Liver (tissue), 9 donors: ENCODE measurements around the gene UBE2V1. TPM values are rescaled to one million over a fixed set of nuclear protein-coding genes. Genes with fewer than 3 reads are reported as not detected.
A peak's percentile ranks its signal among the peaks of the same experiment; 100 is the strongest.

Experiments
- DNase-seq: peaks from one replicate; pipeline ENCODE4 v3.0.0-alpha.2; 2017; ENCODE audit warnings: low spot score
- H3K27ac ChIP-seq, 2 donors: one replicate each; pipeline ENCODE4 v1.7.0; 2013; ENCODE audit warnings: inconsistent platforms in 2 of 2, low read length in 2 of 2, control low read depth in 1 of 2, low read depth in 1 of 2, mild to moderate bottlenecking in 1 of 2
- H3K27me3 ChIP-seq, 4 donors: one replicate each; pipeline versions ENCODE4 v1.6.1 to v1.7.0; 2013; ENCODE audit warnings: low read length in 3 of 4, inconsistent platforms in 1 of 4, mild to moderate bottlenecking in 1 of 4, moderate library complexity in 1 of 4; ENCODE audit not compliant: control insufficient read depth in 4 of 4, insufficient read depth in 4 of 4
- H3K36me3 ChIP-seq, 4 donors: one replicate each; pipeline versions ENCODE4 v1.6.1 to v1.7.0; 2013; ENCODE audit warnings: low read length in 3 of 4, mild to moderate bottlenecking in 3 of 4, low read depth in 1 of 4, moderate library complexity in 1 of 4; ENCODE audit not compliant: control insufficient read depth in 4 of 4, insufficient read depth in 3 of 4
- H3K4me1 ChIP-seq, 4 donors: one replicate each; pipeline versions ENCODE4 v1.6.1 to v1.7.0; 2013; ENCODE audit warnings: low read length in 3 of 4, mild to moderate bottlenecking in 3 of 4, moderate library complexity in 1 of 4; ENCODE audit not compliant: control insufficient read depth in 4 of 4, insufficient read depth in 4 of 4
- H3K4me3 ChIP-seq, 3 donors: one replicate each; pipeline versions ENCODE4 v1.6.1 to v1.7.0; 2013; ENCODE audit warnings: low read length in 3 of 3, control low read depth in 1 of 3, low read depth in 1 of 3, mild to moderate bottlenecking in 1 of 3
- H3K9ac ChIP-seq, 2 donors: one replicate each; pipeline ENCODE4 v1.7.0; 2013; ENCODE audit warnings: low read length in 2 of 2, mild to moderate bottlenecking in 2 of 2, moderate library complexity in 2 of 2, control low read depth in 1 of 2, low read depth in 1 of 2
- H3K9me3 ChIP-seq, 4 donors: one replicate each; pipeline versions ENCODE4 v1.6.1 to v1.7.0; 2013; ENCODE audit warnings: low read length in 3 of 4; ENCODE audit not compliant: control insufficient read depth in 4 of 4
- FOXA1 ChIP-seq: IDR thresholded peaks from 2 replicates; pipeline ENCODE4 v1.6.1; 2016; ENCODE audit warnings: antibody characterized with exemption
- FOXA2 ChIP-seq: IDR thresholded peaks from 2 replicates; pipeline ENCODE4 v1.6.1; 2016; ENCODE audit warnings: antibody characterized with exemption
- GABPA ChIP-seq, 2 donors: IDR thresholded peaks in 1 of 2; conservative IDR thresholded peaks in 1 of 2; 2 replicates each; pipeline ENCODE4 v1.6.1; 2016; ENCODE audit warnings: antibody characterized with exemption in 2 of 2, mild to moderate bottlenecking in 1 of 2, moderate library complexity in 1 of 2
- HNF4A ChIP-seq, 2 donors: conservative IDR thresholded peaks; 2 replicates each; pipeline ENCODE4 v1.6.1; 2016; ENCODE audit warnings: antibody characterized with exemption in 2 of 2, mild to moderate bottlenecking in 2 of 2
- HNF4G ChIP-seq: IDR thresholded peaks from 2 replicates; pipeline ENCODE4 v1.6.1; 2016; ENCODE audit warnings: antibody characterized with exemption
- JUND ChIP-seq, 2 donors: IDR thresholded peaks; 2 replicates each; pipeline ENCODE4 v1.6.1; 2016; ENCODE audit warnings: antibody characterized with exemption in 2 of 2
- NR2F2 ChIP-seq: IDR thresholded peaks from 2 replicates; pipeline ENCODE4 v1.6.1; 2016; ENCODE audit warnings: antibody characterized with exemption
- RAD21 ChIP-seq, 2 donors: IDR thresholded peaks; 2 replicates each; pipeline ENCODE4 v1.6.1; 2016; ENCODE audit warnings: antibody characterized with exemption in 2 of 2, mild to moderate bottlenecking in 2 of 2
- RXRA ChIP-seq, 2 donors: IDR thresholded peaks; 2 replicates each; pipeline ENCODE4 v1.6.1; 2017 to 2018; ENCODE audit warnings: antibody characterized with exemption in 2 of 2, mild to moderate bottlenecking in 1 of 2
- SP1 ChIP-seq: IDR thresholded peaks from 2 replicates; pipeline ENCODE4 v1.6.1; 2018; ENCODE audit warnings: antibody characterized with exemption, mild to moderate bottlenecking
- TAF1 ChIP-seq: conservative IDR thresholded peaks from 2 replicates; pipeline ENCODE4 v1.6.1; 2016; ENCODE audit warnings: antibody characterized with exemption, mild to moderate bottlenecking
- WGBS: extraction: QIAGEN DNeasy Blood & Tissue Kit; methylation state at CpG from one replicate; pipeline ENCODE4 v1.1.7; 2013; 5-methylcytosine and 5-hydroxymethylcytosine counted together
- polyA plus RNA-seq, 2 donors: library from polyadenylated mRNA; stranded (reverse) in 1 of 2; unstranded in 1 of 2; fragments of 200-250 nt in 1 of 2; fragments of >200 nt in 1 of 2; fragmentation: Nextera tagmentation in 1 of 2; extraction: Ambion mirVana in 1 of 2; gene quantifications; one replicate each; pipeline versions ENCODE4 v1.2.1 to v1.2.3, GENCODE V29; 2013 to 2015
- total RNA-seq, 2 donors: library from RNA; depleted of rRNA; stranded (reverse); fragments of >200 nt; gene quantifications; one replicate each; pipeline ENCODE4 v1.2.3, GENCODE V29; 2014
- TF ChIP-seq, protein P1 (sequence below): IDR thresholded peaks from 2 replicates; pipeline ENCODE4 v1.6.1; 2016; ENCODE audit warnings: antibody characterized with exemption
- TF ChIP-seq, protein P2 (sequence below): IDR thresholded peaks from 2 replicates; pipeline ENCODE4 v1.6.1; 2016; ENCODE audit warnings: antibody characterized with exemption
- TF ChIP-seq, protein P3 (sequence below): IDR thresholded peaks from 2 replicates; pipeline ENCODE4 v1.6.1; 2016; ENCODE audit warnings: antibody characterized with exemption, mild to moderate bottlenecking
- donor health status: healthy.
- donor health status: healthy.
- donor health status: healthy.
- donor health status: healthy.
- donor health status: healthy.

Gene UBE2V1
- total and polyA plus RNA-seq, 4 donors, result 27.9 to 53.0 (median 34.2) TPM

DNA sequence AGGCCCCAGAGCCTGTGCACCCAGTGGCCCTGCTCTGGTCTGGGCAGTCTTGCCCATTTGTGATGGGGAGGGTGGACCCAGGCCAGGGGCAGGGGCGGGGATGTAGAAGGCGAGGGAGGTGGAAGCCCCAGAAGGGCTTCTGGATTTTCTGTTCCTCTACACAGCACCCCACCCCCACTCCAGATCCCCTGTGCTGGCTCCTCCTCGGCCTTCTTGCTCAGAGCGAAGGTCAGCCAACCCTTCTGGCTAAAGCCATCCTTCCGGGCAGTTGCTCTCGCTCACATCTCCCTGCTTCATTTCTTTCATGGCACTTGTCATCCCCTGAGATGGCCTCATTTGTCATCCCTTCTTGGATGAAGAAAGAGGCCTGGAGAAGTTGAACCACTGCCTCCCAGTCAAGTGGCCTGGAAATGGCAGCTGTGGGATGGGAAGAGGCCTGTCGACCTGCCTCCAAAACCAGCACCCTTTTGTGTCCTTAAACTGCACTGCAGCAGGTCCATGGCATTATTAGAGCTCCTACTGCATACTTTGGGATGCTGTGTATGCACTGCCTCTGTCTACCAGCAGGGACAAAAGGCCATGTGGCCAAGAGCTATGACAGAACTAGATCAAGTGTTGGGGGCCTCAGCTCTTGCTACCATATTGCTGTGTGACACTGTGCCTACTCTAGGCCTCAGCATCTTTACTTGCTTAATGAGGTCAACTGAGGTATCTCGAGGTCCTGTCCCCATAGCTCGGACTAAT lies 20.7 kb upstream of the UBE2V1 start:
- H3K27me3 ChIP-seq, result no peaks in the 10 kb centered on the region
- TF ChIP-seq, protein P1, sequence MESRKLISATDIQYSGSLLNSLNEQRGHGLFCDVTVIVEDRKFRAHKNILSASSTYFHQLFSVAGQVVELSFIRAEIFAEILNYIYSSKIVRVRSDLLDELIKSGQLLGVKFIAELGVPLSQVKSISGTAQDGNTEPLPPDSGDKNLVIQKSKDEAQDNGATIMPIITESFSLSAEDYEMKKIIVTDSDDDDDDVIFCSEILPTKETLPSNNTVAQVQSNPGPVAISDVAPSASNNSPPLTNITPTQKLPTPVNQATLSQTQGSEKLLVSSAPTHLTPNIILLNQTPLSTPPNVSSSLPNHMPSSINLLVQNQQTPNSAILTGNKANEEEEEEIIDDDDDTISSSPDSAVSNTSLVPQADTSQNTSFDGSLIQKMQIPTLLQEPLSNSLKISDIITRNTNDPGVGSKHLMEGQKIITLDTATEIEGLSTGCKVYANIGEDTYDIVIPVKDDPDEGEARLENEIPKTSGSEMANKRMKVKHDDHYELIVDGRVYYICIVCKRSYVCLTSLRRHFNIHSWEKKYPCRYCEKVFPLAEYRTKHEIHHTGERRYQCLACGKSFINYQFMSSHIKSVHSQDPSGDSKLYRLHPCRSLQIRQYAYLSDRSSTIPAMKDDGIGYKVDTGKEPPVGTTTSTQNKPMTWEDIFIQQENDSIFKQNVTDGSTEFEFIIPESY, result no peak
- no peak for TF ChIP-seq FOXA2
- TF ChIP-seq RAD21 (IDR thresholded peaks at IDR 0.05), result peak in 1 of 2 donors; percentile 10
- no peak for TF ChIP-seq SP1
- TF ChIP-seq FOXA1, result no peak
- TF ChIP-seq RXRA (IDR thresholded peaks at IDR 0.05), result no peak
- no peak for TF ChIP-seq HNF4G
- TF ChIP-seq NR2F2, result peak; percentile 38
- no peaks in the 10 kb centered on the region for H3K9me3 ChIP-seq
- WGBS, result 80% methylated on average over 9 of the region's 9 CpGs
- DNase-seq, result no peak
- H3K4me1 ChIP-seq, result peaks cover 9 to 16% (median 14%) of the 10 kb centered on the region in 4 donors
- H3K27ac ChIP-seq, result no peak overlapping the region
- peaks cover 6 to 14% (median 8%) of the 10 kb centered on the region in 4 donors for H3K36me3 ChIP-seq
- H3K4me3 ChIP-seq, result no peak overlapping the region
- no peak overlapping the region for H3K9ac ChIP-seq

DNA sequence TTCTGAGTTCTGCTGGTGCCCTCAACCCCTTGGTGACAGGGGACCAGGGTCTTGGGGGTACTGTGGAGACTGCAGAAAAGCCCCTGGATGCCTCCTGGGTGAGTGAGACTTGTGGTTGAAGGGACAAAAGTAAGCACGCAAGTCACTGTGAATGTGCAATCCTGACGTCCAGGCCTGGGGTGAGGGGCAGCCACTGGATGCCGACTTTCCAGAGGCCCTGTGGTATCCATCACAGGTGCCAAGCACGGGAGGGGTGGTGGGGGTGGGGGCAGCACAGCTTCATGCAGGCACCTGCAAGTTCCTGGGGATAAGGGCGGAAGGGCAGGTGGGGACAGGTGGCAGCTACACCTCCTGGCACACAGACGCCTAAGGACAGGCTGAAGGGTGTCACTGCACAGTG lies 20.1 kb upstream of the UBE2V1 start:
- H3K4me1 ChIP-seq, result peaks cover 5 to 10% (median 7%) of the 10 kb centered on the region in 4 donors
- TF ChIP-seq, protein P2, sequence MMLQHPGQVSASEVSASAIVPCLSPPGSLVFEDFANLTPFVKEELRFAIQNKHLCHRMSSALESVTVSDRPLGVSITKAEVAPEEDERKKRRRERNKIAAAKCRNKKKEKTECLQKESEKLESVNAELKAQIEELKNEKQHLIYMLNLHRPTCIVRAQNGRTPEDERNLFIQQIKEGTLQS, result no peak
- TF ChIP-seq FOXA1 (no peak), JUND (IDR thresholded peaks at IDR 0.05) (no peak), HNF4A (conservative IDR thresholded peaks at IDR 0.05) (no peak), GABPA (IDR thresholded peaks at IDR 0.05 in 1 of 2, conservative IDR thresholded peaks at IDR 0.05 in 1 of 2) (no peak), TAF1 (no peak), NR2F2 (no peak), HNF4G (no peak), FOXA2 (no peak)
- TF ChIP-seq, protein P3, sequence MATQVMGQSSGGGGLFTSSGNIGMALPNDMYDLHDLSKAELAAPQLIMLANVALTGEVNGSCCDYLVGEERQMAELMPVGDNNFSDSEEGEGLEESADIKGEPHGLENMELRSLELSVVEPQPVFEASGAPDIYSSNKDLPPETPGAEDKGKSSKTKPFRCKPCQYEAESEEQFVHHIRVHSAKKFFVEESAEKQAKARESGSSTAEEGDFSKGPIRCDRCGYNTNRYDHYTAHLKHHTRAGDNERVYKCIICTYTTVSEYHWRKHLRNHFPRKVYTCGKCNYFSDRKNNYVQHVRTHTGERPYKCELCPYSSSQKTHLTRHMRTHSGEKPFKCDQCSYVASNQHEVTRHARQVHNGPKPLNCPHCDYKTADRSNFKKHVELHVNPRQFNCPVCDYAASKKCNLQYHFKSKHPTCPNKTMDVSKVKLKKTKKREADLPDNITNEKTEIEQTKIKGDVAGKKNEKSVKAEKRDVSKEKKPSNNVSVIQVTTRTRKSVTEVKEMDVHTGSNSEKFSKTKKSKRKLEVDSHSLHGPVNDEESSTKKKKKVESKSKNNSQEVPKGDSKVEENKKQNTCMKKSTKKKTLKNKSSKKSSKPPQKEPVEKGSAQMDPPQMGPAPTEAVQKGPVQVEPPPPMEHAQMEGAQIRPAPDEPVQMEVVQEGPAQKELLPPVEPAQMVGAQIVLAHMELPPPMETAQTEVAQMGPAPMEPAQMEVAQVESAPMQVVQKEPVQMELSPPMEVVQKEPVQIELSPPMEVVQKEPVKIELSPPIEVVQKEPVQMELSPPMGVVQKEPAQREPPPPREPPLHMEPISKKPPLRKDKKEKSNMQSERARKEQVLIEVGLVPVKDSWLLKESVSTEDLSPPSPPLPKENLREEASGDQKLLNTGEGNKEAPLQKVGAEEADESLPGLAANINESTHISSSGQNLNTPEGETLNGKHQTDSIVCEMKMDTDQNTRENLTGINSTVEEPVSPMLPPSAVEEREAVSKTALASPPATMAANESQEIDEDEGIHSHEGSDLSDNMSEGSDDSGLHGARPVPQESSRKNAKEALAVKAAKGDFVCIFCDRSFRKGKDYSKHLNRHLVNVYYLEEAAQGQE, result no peak
- TF ChIP-seq, protein P1, result no peak
- H3K9ac ChIP-seq, result no peak overlapping the region
- H3K27me3 ChIP-seq, result no peaks in the 10 kb centered on the region
- H3K9me3 ChIP-seq, result no peaks in the 10 kb centered on the region
- H3K4me3 ChIP-seq, result no peak overlapping the region
- no peak for DNase-seq
- 89% methylated on average over 6 of the region's 6 CpGs for WGBS
- H3K27ac ChIP-seq, result no peak overlapping the region
- H3K36me3 ChIP-seq, result peaks cover 6 to 17% (median 10%) of the 10 kb centered on the region in 4 donors
